Measurements from ENCODE around the gene KCNJ6.

- TF ChIP-seq POLR2A (IDR thresholded peaks at IDR 0.05): no peak
- peak in 2 of 7 experiments; percentile 11 to 23 for TF ChIP-seq CTCF (IDR thresholded peaks at IDR 0.05)
Measured at GRCh38 chr21:37658817-37659458, 257.3 kb downstream of the KCNJ6 start.
